ENCODE results near the gene TRAPPC3L. TPM values are rescaled to one million over a fixed set of nuclear protein-coding genes. Genes with fewer than 3 reads are reported as not detected.

TRAPPC3L gene
- total RNA-seq, 1 experiment from 2014 or later = not detected

- no peak for ATAC-seq
- DNase-seq (ENCODE audit: low read depth, low spot score) = no peak
- TF ChIP-seq SIN3A (IDR thresholded peaks at IDR 0.05; ENCODE audit: borderline replicate concordance, insufficient read depth, low read depth, low read length) (no peak), CTCF (IDR thresholded peaks at IDR 0.05) (no peak), TCF7L2 (IDR thresholded peaks at IDR 0.05; ENCODE audit: low read depth, low read length) (no peak), POLR2AphosphoS5 (IDR thresholded peaks at IDR 0.05; ENCODE audit: low read depth, low read length) (no peak), REST (IDR thresholded peaks at IDR 0.05; ENCODE audit: insufficient read depth in 1 of 2, low read depth in 2 of 2, low read length in 1 of 2) (no peak)
- intact Hi-C loops (cut with micrococcal nuclease; ENCODE audit: unreplicated experiment) = no loop called here
- no peak overlapping the region for H3K4me3 ChIP-seq (ENCODE audit: low read depth in 2 of 2, low read length in 2 of 2)
- no peak overlapping the region for H3K27ac ChIP-seq (ENCODE audit: low read length)
- in situ Hi-C loops (cut with HindIII; ENCODE audit: low pct_unique_long_range_greater_than_20kb, low sequenced_read_pairs) = no loop called here
- POLR2A ChIA-PET = no interaction called here
- CTCF ChIA-PET = no interaction called here
- H3K9me3 ChIP-seq (ENCODE audit: control insufficient read depth, insufficient read depth, low read depth, low read length) = no peaks in the 10 kb centered on the region
- no peaks in the 10 kb centered on the region for H3K36me3 ChIP-seq (ENCODE audit: control insufficient read depth, insufficient read depth, low read length)
- peaks cover 7% of the 10 kb centered on the region for H3K27me3 ChIP-seq (ENCODE audit: control insufficient read depth, insufficient read depth, low read length)
- H3K4me1 ChIP-seq (ENCODE audit: control insufficient read depth, insufficient read depth, low read length) = no peaks in the 10 kb centered on the region
- no TSS peak for BruUV-seq (replicated peaks)
Measured at GRCh38 chr6:116485559-116486184, 59.8 kb downstream of the TRAPPC3L start.

GRCh38 chr6:116483616-116484015 is 61.9 kb downstream of the TRAPPC3L start:
- CTCF ChIA-PET = no interaction called here
- POLR2A ChIA-PET = no interaction called here

More at GRCh38 chr6:116483616-116484015, 61.9 kb downstream of the TRAPPC3L start:
- Histone ChIP-seq H3K27me3 (ENCODE audit: control insufficient read depth, insufficient read depth, low read length) (peaks cover 7% of the 10 kb centered on the region), H3K4me1 (ENCODE audit: control insufficient read depth, insufficient read depth, low read length) (no peaks in the 10 kb centered on the region), H3K9me3 (ENCODE audit: control insufficient read depth, insufficient read depth, low read depth, low read length) (no peaks in the 10 kb centered on the region), H3K27ac (ENCODE audit: low read length) (no peak overlapping the region), H3K36me3 (ENCODE audit: control insufficient read depth, insufficient read depth, low read length) (no peaks in the 10 kb centered on the region), H3K4me3 (ENCODE audit: low read depth in 2 of 2, low read length in 2 of 2) (no peak overlapping the region)
- intact Hi-C loops (cut with micrococcal nuclease; ENCODE audit: unreplicated experiment) (no loop called here), in situ Hi-C loops (cut with HindIII; ENCODE audit: low pct_unique_long_range_greater_than_20kb, low sequenced_read_pairs) (no loop called here)
- TF ChIP-seq SIN3A (IDR thresholded peaks at IDR 0.05; ENCODE audit: borderline replicate concordance, insufficient read depth, low read depth, low read length) = no peak
- no peak for TF ChIP-seq TCF7L2 (IDR thresholded peaks at IDR 0.05; ENCODE audit: low read depth, low read length)
- no peak for TF ChIP-seq CTCF (IDR thresholded peaks at IDR 0.05)
- no peak for TF ChIP-seq POLR2AphosphoS5 (IDR thresholded peaks at IDR 0.05; ENCODE audit: low read depth, low read length)
- no peak for TF ChIP-seq REST (IDR thresholded peaks at IDR 0.05; ENCODE audit: insufficient read depth in 1 of 2, low read depth in 2 of 2, low read length in 1 of 2)
- ATAC-seq = no peak
- DNase-seq (ENCODE audit: low read depth, low spot score) = no peak
- BruUV-seq (replicated peaks) = no TSS peak
